ENCODE measurements around the gene EME1. TPM values are rescaled to one million over a fixed set of nuclear protein-coding genes. Genes with fewer than 3 reads are reported as not detected.

The EME1 gene
- polyA plus RNA-seq, 1 experiment = 5.9 TPM

DNA sequence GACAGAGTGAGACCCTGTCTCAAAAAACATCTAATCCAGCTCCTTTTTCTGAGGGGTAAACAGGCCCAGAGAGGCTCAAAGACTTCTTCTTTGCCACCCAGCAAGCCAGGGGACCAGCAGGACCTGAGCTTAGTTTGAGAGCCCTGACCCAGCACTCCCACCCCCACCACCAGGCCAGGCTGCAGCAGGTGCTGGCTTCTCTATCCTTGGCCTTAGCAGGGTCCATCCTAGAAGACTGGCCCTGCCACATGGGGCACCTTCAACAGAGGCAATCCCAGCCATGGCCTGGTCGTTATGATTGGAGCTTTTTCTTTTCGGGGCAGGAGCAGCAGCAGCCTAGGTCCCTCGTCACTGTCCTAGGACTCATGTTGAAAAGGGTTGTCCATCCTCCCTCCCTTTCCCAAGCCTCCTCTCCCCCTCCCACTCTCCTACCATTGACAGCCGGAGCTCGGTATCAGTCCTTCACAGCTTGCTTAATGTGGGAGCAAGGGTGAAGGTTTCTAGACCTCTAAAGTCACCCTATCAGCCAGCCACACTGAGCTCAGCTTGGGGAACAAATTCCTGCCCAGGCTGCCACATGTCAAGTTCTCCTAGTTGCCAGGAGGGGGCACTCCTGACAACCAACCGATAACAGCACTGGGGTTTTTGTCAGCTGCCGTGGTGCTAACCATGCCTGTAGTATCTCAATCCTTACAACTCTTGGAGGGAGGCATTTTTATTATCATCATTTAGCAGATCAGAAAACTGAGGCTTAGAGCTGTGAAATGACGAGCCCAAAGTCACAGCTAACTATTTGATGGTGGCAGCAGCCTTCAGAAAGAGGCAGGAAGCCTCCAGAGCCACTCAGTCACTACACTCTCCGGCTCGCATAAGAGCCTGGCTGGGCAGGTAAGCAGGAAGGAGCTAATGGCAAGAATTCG is 11.2 kb upstream of the EME1 start:
- no peak overlapping the region for H3K4me3 ChIP-seq (ENCODE audit: low read depth, low read length)
- ChIA-PET CTCF (interaction anchor here (0.7 to 2.7 kb wide), 18 partner anchors 8 to 268 kb away, joined by 3 to 24 read pairs (median 5); partner anchors contain the start of genes LRRC59 and XYLT2), POLR2A (interaction anchor here (0.7 to 0.9 kb wide), 2 partner anchors 15 to 35 kb away, joined by 3 to 4 read pairs; partner anchors contain the start of gene LRRC59)
- H3K27me3 ChIP-seq (ENCODE audit: control insufficient read depth, insufficient read depth, low read length) = no peaks in the 10 kb centered on the region
- TF ChIP-seq, protein P1, sequence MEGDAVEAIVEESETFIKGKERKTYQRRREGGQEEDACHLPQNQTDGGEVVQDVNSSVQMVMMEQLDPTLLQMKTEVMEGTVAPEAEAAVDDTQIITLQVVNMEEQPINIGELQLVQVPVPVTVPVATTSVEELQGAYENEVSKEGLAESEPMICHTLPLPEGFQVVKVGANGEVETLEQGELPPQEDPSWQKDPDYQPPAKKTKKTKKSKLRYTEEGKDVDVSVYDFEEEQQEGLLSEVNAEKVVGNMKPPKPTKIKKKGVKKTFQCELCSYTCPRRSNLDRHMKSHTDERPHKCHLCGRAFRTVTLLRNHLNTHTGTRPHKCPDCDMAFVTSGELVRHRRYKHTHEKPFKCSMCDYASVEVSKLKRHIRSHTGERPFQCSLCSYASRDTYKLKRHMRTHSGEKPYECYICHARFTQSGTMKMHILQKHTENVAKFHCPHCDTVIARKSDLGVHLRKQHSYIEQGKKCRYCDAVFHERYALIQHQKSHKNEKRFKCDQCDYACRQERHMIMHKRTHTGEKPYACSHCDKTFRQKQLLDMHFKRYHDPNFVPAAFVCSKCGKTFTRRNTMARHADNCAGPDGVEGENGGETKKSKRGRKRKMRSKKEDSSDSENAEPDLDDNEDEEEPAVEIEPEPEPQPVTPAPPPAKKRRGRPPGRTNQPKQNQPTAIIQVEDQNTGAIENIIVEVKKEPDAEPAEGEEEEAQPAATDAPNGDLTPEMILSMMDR (IDR thresholded peaks at IDR 0.05; ENCODE audit: insufficient read depth, low read depth, low read length) = peak; percentile 85
- H3K36me3 ChIP-seq (ENCODE audit: control insufficient read depth, insufficient read depth, low read length) = peaks cover 30% of the 10 kb centered on the region
- DNase-seq (ENCODE audit: low read depth) = no peak

DNA sequence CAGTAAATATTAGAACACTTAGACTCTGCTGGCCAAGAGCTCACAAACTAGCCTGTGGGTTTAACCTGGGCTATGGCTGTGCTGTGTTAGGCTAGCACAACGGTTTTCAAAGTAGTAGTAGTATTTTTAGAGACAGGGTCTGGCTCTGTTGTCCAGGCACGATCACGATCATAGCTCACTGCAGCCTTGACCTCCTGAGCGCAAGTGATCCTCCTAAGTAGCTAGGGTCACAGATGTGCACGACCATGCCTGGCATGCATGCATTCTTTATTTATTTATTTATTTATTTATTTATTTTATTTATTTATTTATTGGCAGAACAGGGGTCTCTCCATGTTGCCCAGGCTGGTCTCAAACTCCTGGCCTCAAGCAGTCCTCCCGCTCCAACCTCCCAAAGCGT is 10.4 kb upstream of the EME1 start:
- POLR2A ChIA-PET = interaction anchor here (0.7 kb wide), 1 partner anchor 16 kb away, joined by 4 read pairs; no protein-coding TSS in a partner anchor
- Histone ChIP-seq H3K4me3 (ENCODE audit: low read depth, low read length) (no peak overlapping the region), H3K36me3 (ENCODE audit: control insufficient read depth, insufficient read depth, low read length) (peaks cover 33% of the 10 kb centered on the region), H3K27me3 (ENCODE audit: control insufficient read depth, insufficient read depth, low read length) (no peaks in the 10 kb centered on the region)
- no peak for DNase-seq (ENCODE audit: low read depth)
- CTCF ChIA-PET = interaction anchor here (0.7 to 2.7 kb wide), 14 partner anchors 9 to 268 kb away, joined by 3 to 24 read pairs (median 6); partner anchors contain the start of genes LRRC59 and XYLT2
- TF ChIP-seq, protein P1 (IDR thresholded peaks at IDR 0.05; ENCODE audit: insufficient read depth, low read depth, low read length) = no peak

DNA sequence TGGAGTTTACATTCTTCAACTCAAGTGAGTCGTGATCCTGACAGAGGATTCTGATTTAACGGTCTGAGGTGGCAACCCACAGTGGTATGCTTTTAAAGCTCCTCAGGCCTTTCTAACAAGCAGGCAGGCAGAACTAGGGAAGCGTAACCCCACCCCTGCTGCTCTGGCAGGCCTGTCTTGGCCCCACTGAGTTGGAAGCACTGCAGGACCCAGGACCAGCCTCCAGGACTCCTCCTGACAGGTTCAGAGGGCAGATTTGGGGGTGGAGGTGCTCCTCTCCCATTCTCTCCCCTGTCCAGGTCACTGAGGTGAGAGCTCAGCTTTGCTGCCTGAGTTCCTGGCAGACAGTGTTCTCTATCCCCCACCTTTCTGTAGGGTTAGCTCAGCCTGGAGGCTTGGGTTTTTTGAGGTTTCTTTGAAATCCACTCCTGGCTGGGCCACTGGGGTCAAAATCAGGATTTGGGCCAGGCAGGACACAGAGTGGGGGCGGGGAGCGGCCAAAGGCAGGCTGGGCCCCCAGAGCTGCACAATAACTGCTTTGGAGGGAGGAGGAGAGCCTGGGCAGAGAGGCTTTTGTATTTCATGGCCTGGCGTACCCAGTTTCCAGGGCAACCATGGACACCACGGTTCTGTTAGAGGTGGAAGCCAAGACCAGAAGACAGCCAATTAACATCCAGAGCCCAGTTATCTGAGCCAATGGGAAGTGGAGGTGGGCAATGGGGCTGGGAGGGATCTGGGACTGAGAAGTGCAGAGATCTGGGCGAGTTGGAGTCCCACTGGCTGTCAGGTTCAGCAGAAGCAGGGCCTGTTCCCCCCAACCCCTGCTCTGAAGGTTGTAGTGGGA is 9.6 kb upstream of the EME1 start:
- DNase-seq (ENCODE audit: low read depth) = no peak
- POLR2A ChIA-PET = no interaction called here

DNA sequence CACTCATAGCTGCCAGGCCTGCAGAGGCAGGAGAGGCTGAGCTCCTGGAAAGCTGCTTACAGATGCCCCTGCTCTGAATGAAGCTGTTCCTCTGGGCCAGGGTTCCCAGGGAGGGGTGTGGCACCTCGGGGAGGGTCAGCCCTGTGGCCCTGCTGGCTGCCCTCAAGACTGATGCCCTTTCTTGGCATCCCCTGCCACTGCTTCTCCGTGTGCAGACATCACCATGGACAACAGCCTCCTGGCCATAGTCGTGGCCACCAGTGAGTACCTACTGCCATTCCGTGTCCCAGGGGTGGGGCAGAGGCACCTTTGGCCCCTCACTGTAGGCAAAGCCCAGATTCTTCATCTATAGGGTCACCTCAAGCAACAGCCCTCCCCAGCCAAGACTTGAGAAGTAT is 9.0 kb upstream of the EME1 start:
- Histone ChIP-seq H3K27me3 (ENCODE audit: control insufficient read depth, insufficient read depth, low read length) (no peaks in the 10 kb centered on the region), H3K36me3 (ENCODE audit: control insufficient read depth, insufficient read depth, low read length) (peaks cover 28% of the 10 kb centered on the region), H3K4me3 (ENCODE audit: low read depth, low read length) (no peak overlapping the region)
- POLR2A ChIA-PET = no interaction called here
- CTCF ChIA-PET = interaction anchor here (1.0 to 2.5 kb wide), 5 partner anchors 17 to 270 kb away, joined by 3 to 12 read pairs (median 5); partner anchors contain the start of gene LRRC59
- no peak for DNase-seq (ENCODE audit: low read depth)
- TF ChIP-seq, protein P1 (IDR thresholded peaks at IDR 0.05; ENCODE audit: insufficient read depth, low read depth, low read length) = no peak

More for the DNA sequence above, 9.6 kb upstream of the EME1 start:
- no peak overlapping the region for H3K4me3 ChIP-seq (ENCODE audit: low read depth, low read length)
- TF ChIP-seq, protein P1 (IDR thresholded peaks at IDR 0.05; ENCODE audit: insufficient read depth, low read depth, low read length) = no peak
- peaks cover 33% of the 10 kb centered on the region for H3K36me3 ChIP-seq (ENCODE audit: control insufficient read depth, insufficient read depth, low read length)
- H3K27me3 ChIP-seq (ENCODE audit: control insufficient read depth, insufficient read depth, low read length) = no peaks in the 10 kb centered on the region
- CTCF ChIA-PET = interaction anchor here (1.5 to 2.7 kb wide), 7 partner anchors 8 to 269 kb away, joined by 6 to 19 read pairs (median 8); partner anchors contain the start of genes LRRC59 and XYLT2

Measured in BJ (cell line).